Stimulated activated CD4-positive, alpha-beta T cell treated with anti-CD3 and anti-CD28 coated beads, Interleukin-4, amount 100 ng/mL, for 48 hours (primary cell): ENCODE results near the gene FTL.

Experiments used
- DNase-seq, 2 donors: peaks; one replicate each; pipeline ENCODE4 v3.0.0-alpha.2; 2020; ENCODE audit warnings: low read depth in 2 of 2

The FTL gene

DNA sequence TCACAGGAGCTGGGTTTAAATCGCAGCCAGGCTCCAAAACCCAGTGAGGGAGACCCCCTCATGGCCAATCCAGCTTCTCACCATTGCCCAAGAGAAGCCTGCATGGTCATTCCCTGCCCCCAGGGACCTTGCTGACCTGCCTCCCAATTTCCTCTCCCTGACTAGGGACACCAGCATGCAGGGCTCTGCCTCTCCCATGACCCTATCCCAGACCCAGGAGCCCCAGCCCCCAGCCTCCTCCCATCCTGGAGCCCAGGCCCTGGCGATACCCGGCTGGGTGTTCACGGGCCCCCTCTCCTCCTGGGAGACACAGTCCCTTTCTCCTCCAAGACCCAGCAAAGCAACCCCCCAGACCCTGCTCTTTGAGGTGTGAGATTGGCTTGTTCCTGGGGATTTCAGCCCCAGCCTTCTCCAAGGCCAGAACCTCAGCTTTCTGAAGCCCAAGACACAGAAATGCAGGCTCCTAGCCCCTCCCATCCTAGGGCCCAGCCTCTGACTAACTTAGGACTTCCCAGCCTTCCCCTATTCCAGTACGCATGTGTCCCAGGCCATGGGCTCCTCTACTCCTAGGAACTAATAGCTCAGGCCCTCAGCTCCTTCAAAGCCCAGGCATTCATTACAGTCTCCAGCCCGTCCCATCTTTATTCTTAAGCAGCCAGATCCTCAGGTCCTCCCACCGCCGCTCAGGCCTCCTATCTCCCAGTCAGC, 26.9 kb downstream of the FTL start:
- DNase-seq: no peak

DNA sequence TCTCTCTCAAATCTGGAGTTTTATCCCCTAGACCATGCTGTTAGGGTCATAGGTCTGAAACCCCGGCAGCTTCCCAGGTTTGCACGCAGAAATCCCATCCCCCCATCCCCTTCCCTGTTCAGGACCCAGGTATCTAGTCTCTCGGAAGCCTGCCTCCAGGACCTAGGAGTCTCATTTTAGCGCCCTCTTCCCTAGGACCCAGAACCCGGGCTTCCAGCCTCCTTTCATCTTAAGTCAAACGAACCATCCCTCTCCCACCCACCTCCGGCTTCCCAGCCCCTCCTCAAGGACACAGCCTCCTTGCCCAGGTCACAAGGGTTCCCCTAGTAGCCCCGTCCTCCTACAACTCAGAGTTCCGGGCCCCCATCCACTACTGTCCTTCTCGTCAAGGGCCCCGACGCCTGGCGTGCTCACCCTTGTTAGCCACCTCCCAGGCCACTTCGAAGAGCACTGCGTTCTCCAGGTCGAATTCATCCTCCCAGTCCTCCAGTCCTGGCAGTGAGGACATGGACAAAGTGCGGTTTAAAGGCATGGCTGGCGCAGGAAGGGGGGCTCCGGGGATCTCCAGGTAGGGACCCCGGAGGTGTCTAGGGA, 27.6 kb downstream of the FTL start:
- no peak for DNase-seq

- DNase-seq: peak; percentile 99
These were observed 28.3 kb downstream of the FTL start, which contains the start of the genes GYS1 and RUVBL2 for GRCh38 chr19:48993175-48994034. TSS of gene GYS1 (minus strand) at chr19:48993309. CDS start at chr19:48993112, 197 bp downstream. TSS of gene RUVBL2 (plus strand) at chr19:48993887. CDS start at chr19:48993912, 25 bp downstream.

DNA sequence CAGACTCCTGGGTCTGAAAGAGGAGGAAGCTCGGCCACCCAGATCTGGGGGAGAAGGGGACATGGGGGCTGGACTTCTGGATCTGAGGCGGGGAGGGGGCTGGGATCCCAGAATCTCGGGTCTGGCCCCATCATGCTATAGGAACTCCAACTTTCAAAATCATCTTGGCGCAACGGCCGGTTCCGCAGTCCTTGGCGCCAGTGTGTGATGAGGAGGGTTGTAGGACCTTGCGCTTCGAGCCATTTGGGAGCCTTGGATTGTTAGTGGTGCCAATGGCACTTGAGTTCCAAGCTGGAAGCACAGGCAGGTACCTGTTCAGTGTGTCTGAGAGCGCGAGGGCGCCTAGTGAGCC, 28.9 kb downstream of the FTL start:
- no peak for DNase-seq

GRCh38 chr19:48997972-48998371, 32.9 kb downstream of the FTL start:
- DNase-seq: peak; percentile 56 to 62

- peak; percentile 57 to 65 for DNase-seq
These were observed 34.6 kb downstream of the FTL start for GRCh38 chr19:48999481-49000325.

DNA sequence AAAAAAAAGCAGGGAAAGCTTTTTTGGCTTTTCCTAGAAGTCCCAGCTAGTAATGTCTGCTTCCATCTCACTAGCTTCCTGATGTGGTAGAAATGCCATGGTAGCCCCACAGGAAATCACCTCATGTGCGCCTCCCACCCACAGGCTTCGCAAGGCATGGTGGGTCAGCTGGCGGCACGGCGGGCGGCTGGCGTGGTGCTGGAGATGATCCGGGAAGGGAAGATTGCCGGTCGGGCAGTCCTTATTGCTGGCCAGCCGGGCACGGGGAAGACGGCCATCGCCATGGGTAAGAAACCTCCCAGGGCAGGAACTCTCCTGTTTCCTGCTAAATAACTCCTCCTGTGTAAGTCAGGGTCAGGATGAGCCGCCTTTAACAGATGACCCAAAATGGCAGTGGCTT, 39.0 kb downstream of the FTL start:
- no peak for DNase-seq

DNA sequence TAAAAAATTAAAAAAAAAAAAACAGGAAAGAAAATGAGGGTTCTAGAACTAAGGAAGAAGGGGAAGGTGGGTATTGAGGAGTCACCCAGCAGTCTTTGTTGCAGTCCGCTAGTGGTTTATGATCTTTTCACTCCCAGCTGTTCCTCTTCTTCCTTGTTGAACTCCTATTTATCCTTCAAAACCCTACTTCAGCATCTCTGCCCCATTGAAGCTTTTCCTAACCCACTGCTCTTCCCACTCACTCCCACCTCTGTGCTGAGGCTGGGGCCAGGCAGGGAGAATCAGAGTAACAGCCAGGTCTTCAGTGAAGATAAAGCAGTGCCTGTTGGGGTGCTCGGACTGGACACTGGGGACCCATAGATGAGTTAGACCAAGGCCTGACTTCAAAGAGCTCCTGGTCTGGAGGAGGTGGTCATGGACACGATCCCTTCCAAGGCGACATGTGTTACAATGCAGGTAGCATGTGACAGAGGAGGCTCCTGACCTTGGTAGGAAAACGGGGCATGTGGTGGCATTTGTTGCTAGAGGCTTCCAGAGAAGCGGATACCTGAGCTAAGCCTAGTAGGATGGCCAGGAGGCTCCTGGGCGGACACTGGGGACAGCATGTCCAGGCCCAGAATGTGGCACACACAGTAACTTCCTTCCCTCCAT, 40.0 kb downstream of the FTL start:
- no peak for DNase-seq

- DNase-seq: no peak
These were observed 41.8 kb downstream of the FTL start for GRCh38 chr19:49006905-49007304.

- no peak for DNase-seq
These were observed 44.7 kb downstream of the FTL start for GRCh38 chr19:49009828-49010227.

DNA sequence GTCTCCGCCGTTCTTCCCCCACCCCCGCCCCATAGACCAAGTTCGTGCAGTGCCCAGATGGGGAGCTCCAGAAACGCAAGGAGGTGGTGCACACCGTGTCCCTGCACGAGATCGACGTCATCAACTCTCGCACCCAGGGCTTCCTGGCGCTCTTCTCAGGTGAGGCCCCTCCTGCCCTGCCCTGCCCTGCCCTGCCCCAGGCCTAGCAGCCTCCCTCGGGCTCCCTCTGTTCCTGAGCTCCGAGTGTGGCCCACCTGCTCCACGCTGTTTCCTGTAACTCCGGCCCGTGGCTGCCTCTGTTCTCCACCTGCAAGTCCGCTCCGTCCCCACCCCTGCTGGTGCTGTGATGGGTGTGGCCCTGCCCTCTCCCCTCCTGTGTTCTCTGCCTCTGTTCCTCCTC, 45.3 kb downstream of the FTL start:
- DNase-seq: no peak

DNA sequence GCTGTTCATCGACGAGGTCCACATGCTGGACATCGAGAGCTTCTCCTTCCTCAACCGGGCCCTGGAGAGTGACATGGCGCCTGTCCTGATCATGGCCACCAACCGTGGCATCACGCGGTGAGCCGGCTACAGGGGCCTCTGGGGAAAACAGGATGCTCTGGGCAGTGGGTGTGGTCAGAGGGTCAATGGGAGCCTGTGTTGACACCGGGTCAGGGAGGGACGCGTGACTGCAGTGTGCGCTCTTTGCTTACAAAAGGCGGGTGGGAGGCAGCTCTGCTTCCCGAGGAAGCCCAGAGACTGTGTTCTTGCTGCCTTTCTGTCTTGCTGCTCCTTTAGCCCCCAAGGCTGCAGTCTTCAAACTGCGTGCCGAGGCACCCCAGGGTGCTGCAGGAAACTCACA, 46.1 kb downstream of the FTL start:
- DNase-seq: no peak

DNA sequence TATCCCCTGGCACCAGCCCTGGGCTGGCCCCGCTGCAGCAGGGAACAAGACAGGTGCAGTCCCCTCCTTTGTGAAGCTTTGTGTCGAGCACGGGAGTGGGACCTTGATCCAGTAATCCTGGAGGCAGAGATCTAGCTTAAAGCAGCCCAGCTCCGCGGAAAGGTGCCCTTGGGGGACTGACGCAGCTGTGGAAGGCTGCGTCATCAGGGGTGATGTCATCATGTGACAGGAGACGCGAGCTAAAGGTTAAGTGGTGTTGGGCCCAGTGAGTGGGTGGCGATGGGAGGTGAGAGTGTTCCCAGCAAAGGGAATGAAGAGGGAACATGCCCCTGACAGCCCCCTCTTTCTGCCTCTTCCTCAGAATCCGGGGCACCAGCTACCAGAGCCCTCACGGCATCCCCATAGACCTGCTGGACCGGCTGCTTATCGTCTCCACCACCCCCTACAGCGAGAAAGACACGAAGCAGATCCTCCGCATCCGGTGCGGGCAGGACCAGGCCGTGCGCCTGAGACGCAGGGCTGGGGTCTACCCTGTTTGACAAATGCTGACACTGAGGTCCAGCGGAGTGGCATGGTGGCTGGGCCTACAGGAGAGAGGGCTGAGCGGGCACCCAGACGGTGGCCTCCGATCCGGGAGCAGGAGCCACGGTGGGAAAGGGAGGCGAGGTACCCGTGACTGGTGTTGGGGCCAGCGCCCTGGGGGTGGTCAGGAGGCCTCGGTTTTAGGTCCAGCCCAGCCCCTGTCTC, 49.2 kb downstream of the FTL start:
- DNase-seq: no peak

DNA sequence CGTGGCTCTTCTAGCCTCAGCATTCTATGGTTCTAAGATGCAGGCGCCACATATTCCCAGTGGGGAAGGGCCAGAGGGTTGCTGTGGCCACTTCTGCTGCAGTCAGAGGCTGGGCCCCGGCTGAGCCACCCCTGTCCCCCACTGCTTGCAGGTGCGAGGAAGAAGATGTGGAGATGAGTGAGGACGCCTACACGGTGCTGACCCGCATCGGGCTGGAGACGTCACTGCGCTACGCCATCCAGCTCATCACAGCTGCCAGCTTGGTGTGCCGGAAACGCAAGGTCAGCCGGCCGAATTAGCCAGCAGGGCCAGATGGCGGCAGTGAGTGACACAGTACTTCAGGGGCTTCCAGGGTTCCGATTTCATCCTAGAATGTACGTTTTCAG, 49.8 kb downstream of the FTL start:
- no peak for DNase-seq

- no peak for DNase-seq
These were observed 51.1 kb downstream of the FTL start for GRCh38 chr19:49016067-49016839.
